GM12891 (cell line): ENCODE data around the gene SDC1.

ENCODE experiments used
- PAX5 ChIP-seq: IDR thresholded peaks from 2 replicates; pipeline ENCODE4 v1.6.1; 2011; ENCODE audit warnings: low read length, moderate library complexity, mild to moderate bottlenecking; ENCODE audit not compliant: insufficient read depth, severe bottlenecking
- POLR2A ChIP-seq: IDR thresholded peaks from 2 replicates; pipeline ENCODE4 v1.6.1; 2011; ENCODE audit warnings: low read depth, low read length, control low read depth
- POLR2AphosphoS5 ChIP-seq: IDR thresholded peaks from 2 replicates; pipeline ENCODE4 v1.6.1; 2011; ENCODE audit warnings: low read depth, low read length, control low read depth
- POU2F2 ChIP-seq: IDR thresholded peaks from 2 replicates; pipeline ENCODE4 v1.6.1; 2011; ENCODE audit warnings: low read depth, mild to moderate bottlenecking, control low read depth, low read length, moderate library complexity
- TAF1 ChIP-seq: IDR thresholded peaks from 2 replicates; pipeline ENCODE4 v1.6.1; 2011; ENCODE audit warnings: low read depth, low read length, control low read depth

DNA sequence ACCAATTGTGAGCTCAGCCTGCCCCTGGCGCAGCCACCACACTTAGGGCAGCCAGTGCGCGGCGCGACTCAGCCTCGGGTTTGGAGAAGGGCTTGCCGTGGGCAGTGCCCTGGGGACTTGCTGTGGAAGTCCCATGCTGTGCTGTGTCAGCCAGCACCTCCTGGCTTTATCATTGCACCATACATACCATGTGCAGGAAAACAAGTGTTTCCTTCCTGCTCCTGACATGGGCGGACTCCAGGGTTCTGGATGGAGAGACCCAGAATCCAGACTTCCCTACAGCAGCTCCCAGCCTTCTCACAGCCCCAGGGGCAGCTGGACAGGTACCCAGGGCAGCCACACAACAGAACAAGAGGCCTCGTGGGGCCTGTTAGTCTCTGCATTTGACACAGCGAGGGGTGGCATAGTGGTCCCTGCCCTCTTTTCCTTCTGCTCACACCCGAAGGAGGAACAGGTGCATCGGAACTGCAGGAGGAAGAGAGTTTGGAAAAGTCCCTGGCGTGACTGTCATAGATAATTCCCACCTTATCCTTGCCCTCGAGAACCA lies 54.2 kb downstream of the SDC1 start:
- TF ChIP-seq TAF1 (no peak), POLR2A (no peak), POU2F2 (no peak), PAX5 (no peak), POLR2AphosphoS5 (no peak)
